NCI-H226 (cell line): Measurements from ENCODE around the gene UMAD1.

Experiments
- DNase-seq: peaks from one replicate; pipeline ENCODE4 v3.0.0-alpha.2; 2015

The UMAD1 gene

DNA sequence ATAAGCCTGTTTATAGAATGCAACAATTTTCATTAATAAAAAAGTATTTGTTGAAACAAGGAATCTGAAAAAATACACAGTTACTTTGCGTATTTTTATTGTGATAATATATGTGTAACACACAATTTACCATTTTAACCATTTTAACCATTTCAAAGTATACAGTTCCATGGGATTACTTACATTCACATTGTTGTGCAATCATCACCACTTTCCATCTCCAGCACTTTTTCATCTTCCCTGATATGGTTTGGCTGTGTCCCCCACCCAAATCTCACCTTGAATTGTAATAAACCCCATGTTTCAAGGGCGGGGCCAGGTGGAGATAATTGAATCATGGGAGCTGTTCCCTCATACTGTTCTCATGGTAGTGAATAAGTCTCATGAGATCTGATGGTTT lies 266.8 kb downstream of the UMAD1 start:
- DNase-seq = no peak

DNA sequence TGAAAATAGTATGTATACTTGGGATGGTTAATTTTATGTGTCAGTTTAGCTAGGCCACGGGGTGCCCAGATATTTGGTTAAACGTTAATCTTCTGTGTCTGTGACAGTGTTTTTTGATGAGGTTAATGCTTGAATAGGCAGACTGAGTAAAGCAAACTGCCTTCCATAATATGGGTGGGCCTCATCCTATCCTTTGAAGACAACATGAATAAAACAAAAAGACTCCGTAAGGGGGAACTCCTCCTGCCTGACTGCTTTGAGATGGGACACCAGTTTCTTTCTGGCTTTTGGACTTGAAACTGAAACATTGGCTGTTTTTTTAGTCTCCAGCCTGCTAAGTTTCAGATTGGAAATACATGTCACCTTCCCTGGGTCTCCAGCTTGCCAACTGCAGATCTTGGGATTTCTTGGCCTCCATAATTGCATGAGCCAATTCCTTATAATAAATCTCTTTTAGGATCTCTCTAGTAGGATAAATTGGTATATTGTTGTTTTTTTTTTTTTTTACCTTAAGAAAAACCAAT lies 268.1 kb downstream of the UMAD1 start:
- DNase-seq = no peak

DNA sequence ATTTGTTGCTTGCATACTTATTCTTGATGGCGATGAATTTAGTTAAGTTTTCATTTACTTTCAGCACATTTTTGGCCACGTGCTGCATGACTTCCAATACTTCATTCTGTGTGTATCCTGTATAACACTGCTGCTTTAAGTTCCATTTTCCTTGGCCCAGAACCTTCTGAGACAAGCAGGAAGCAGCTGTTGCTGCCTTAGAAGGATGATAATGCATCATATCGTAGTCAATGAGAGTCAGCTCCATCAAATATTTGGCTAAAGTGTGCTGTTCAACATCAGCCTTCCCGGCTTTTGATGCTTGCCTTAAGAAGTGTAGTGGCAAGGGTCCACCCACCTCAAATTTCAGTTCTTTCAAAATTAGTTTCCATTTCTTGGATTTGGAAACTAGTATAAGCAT lies 268.8 kb downstream of the UMAD1 start:
- DNase-seq = no peak

DNA sequence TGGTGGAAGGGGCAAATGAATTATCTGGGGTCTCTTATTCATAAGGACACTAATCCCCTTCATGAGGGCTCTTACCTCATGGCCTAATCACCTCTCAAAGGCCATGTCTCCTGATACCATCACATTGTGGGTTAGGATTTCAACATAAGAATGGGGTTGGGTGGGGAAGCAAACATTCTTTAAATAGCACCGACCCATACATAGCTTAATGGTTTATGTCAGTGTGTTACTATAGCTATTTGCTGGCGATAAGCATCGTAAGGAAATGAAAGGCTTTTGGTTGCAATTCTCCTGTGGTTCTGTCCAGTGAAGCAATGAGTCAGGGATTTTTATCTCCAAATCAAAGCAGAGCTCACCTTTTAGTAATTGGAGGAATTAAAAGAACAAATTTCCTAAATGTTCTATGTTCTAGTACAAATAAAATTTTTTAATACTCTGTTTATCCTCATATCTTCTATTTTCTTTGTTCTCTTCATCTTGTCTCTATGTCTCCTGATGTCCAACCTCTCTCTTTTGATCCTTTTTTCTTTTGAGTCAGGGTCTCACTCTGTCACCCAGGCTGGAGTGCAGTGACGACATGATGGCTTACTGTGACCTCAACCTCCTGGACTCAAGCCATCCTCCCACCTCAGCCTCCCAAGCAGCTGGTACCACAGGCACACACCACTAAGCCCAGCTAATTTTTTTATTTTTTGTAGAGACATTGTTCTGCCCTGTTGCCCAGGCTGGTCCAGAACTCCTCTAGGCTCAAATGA lies 271.0 kb downstream of the UMAD1 start:
- peak; percentile 100 for DNase-seq

DNA sequence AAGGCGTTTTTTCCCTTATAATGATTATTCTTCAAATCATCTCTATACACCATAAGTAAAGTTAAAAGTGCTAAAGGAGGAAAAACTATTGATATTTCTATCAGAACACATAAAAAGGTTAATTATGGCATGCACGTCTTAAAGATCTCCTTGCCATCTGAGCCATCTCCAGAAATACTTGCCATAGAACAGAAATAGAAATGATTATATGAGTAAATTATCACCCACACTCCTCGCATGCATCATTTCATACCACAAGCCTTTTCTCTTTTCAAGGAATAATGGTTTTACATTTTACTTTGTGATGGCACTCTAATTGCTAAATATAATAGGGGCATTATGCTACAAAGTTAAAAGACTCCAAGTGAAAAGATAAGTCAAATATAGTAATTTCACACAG lies 272.4 kb downstream of the UMAD1 start:
- DNase-seq = no peak

DNA sequence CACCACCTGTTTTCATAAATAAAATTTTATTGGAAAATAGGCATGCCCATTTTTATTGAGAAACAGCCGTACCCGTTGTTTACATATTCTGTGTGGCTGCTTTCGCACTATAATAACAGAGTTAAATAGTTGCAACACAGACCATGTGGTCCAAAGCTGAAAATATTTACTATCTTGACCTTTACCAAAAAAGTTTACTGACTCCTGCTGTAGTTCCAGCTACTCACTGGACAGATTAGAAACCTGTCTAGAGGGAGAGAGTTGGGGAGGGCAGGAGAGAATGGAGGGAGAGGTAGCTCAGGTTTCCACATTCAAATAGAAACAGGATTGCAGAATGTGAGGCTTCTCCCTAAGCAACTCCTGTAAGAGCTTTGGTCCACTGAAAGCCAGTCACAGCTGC lies 273.0 kb downstream of the UMAD1 start:
- no peak for DNase-seq

DNA sequence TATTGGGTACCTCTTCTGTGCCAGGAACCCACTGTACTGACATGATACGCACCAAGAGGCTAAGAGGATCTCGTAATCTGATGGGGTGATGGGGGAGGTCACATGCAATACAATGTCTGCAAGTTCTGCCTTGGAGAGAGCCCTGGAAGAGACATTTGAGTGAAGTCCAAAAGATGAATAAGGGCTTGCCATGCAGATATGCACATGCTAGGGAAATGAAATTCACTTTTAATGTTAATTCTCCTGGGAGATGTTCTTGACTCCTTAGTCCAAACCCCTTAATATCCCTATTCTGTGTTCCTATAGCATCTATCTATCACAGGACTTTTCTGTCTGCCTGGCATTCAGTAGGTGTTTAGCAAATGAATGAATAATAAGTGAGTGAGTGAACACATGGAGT lies 274.0 kb downstream of the UMAD1 start:
- DNase-seq = no peak

DNA sequence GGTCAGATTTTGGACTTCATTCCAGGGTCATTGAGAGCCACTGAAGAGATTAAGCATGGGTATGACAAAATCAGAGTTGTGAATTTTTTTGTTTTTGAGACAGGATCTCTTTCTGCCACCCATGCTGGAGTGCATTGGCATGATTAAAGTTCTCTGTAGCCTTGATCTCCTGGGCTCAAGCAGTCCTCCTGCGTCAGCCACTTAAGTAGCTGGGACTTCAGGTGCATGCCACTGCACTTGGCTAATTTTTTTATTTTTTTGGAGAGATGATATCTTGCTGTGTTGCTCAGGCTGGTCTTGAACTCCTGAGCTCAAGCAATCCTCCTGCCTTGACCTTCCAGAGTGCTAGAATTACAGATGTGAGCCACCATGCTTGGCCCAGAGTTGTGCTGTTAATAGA lies 275.5 kb downstream of the UMAD1 start:
- DNase-seq = no peak

DNA sequence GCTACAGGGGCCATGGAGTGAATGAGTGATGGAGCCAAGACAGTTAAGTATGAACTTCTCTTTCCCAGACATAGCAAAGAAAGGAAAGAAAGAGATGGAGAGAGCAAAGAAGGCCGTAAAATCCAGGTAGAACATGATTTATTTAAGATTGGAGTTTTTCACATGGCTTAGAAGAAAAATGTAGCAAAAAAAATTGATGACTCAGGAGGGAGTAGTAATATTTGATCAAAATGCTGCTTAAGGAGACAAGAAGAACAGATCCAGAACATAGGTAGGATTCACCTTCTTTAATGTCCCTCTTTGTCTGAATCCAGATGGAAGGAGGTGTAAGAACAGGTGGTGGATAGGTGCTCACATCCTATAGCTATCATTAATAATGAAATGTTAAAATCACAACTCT lies 277.0 kb downstream of the UMAD1 start:
- DNase-seq = no peak

DNA sequence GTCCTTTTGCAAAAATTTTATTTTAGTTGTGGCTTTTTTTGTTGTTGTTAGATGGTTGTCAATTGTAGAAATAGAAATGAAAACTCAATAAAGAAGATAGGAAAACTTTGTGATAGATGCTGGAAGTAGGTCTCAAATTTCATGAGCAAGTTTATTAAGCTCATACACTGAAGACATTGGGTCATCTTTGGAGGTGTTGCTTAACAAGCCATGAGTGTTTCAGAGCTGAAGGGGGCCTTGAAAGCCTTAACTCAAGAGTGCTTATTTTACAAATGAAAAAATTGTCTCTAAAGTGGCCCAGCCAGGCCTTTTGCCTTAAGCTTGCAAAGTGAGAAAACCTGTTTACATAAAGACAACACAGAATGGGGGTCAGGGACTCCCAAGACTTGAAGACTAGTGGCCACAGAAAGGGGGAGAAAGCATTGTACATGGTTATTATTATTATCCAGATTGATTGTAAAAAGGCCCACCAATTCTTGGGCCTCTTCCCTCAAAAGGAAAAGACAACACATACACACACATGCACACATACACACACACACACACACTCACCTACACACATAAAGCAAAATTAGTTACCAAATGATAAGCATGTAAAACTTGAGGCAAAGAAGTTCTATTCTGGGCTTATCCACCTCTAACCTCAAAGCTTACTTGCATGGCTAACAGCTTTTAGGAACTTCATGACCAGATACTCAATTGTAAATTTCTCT lies 278.3 kb downstream of the UMAD1 start:
- no peak for DNase-seq

DNA sequence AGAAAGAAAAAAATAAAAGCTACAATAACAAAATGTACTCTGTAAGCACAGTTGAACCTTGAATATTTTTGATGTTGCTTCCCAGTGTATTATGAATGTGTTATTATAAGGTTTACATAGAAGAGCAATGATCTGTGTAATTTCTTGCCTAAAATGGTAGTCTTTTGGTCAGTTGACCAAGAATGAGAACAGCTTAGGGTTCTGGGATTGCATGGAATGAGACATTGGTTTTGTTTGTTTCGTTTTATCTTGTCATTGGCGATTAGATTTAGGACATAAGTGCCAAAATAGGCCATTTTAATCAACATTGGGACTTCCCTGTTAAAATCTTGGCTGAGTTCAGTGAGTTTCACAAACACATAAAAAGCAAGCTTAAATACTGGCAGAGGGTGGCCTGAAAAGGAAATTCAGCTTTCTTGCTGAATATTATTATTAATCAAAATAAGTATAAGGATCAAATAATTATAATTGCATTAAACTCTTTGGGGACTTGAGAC lies 278.9 kb downstream of the UMAD1 start:
- no peak for DNase-seq

DNA sequence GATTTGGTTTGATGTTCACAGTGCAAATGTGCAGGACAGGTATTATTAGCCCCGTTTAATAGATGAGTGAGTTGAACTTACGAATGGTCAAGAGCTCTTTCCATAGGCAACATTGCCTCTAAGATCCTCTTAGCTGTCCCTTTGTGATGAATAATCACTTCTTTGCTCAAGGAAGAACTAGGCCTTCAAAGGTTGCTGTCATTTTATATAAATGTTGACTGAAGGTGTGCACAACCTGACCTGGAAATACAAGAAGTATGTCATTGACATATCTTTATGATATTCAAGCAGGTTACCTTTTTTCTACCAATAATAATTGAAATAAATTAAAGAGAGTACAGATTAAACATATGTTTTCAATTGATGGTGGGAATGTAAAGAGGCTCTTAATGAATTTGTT lies 279.5 kb downstream of the UMAD1 start:
- DNase-seq = no peak

DNA sequence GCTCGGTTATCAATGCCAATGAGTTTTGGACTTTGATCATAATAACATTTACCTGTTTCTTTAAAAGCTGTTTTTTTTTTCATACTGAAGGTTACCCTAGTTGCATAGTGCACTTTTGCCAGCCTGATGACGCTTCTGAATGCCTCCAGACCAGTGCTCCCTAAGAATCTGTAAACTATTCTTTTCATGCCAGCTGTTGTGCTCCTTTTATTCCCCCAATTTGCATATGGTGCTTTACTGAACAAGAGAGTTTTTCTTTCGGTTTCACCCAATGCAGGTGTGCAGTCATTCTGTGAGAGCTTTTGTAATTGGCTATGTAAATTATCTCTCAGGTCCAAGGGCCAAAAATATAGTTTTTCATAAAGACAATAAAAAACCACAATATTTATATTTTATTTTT lies 279.9 kb downstream of the UMAD1 start:
- DNase-seq = no peak

DNA sequence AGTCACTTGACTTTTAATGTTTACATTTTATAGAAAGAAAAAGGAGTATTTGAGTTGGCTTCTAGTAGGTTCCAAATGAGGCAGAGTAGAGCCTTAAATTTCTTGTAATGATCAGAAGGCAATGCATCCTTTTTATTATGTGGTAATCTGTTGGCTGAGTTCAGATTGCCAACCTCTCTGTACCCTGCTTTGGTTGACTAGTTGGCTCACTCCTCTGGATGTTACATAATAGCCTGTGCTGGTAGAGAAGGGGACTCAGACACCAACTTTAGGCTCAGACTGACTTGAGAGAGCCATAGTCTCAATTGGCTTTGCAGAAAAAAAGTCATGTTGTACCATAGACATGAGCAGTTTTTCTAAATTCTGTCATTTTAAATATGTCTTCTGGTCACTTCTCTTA lies 281.3 kb downstream of the UMAD1 start:
- DNase-seq = no peak

DNA sequence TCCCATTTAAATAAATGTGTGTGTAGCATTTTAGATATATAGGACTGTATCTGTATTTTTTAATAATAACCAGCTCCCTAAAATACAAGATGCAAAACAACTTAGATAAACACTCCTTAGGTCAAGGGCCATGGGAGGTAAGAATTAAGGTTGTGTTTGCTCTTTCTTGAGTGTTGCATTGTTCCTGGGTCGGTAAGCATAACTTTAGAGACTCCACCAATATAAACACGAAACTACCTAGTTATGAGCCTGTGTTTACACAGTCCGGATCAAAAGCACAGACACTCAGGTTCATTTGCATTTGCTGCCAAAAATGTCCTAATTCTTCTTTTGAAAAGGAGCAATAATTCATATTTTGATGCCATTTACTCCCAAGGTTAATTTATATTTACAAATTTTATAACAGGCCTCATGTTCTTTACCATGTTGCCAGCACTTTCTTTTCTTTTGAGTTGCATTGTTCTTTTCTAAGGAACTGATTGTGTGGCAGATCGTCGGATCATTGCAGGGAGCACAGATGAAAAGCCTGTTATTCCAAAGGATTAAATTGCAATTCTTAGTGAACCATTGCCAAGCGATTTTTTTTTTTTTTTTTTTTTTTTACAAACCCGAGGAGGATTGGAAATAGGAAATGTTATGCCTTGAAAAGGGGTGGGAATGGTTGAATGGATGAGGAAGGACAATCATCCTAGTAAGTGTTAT lies 282.3 kb downstream of the UMAD1 start:
- DNase-seq = no peak

DNA sequence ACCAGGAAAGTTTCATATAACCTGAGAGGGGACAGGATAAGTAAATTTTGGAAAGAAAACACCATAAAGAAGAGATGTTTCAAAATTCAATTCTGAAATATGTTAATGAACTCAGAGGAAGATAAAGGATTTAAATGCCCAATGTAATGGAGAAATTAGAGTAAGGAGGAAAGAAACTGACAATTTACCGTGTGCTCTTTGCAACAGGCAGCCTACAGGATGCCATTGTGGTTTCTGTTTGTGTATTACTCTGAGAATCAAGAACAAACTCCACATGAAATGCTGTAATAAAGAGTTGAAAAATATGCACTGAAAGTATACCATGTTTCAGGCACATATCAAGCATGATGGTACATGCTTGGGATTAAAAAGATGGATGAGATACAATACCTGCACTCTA lies 283.3 kb downstream of the UMAD1 start:
- DNase-seq = no peak

DNA sequence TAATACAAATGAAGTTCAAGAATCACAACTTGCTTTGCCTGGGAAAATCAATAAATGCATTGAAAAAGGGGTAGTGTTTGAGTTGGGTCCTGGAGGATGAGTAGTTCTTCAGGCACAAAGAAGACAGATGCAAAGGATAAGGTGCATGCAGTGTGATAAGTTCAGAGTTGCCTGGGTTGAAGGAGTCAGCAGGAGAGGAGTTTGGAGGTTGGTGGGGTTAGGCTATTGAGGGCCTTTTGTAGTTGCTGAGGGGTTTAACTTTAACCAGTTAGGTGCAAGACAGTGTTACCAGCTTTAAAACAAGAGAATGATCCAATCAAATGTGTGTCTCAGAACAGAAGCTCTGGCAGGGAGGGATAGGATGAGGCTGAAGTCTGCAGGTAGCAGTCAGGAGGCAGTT lies 283.8 kb downstream of the UMAD1 start:
- no peak for DNase-seq
